GM19395 (cell line): ENCODE data around the gene RPS19.

ENCODE experiments used
- ATAC-seq: cut with Tn5 transposase; IDR thresholded peaks from one replicate; pipeline ENCODE4 v1.9.1; 2021; ENCODE audit warnings: mild to moderate bottlenecking, moderate library complexity; ENCODE audit not compliant: unreplicated experiment

RPS19 gene

DNA sequence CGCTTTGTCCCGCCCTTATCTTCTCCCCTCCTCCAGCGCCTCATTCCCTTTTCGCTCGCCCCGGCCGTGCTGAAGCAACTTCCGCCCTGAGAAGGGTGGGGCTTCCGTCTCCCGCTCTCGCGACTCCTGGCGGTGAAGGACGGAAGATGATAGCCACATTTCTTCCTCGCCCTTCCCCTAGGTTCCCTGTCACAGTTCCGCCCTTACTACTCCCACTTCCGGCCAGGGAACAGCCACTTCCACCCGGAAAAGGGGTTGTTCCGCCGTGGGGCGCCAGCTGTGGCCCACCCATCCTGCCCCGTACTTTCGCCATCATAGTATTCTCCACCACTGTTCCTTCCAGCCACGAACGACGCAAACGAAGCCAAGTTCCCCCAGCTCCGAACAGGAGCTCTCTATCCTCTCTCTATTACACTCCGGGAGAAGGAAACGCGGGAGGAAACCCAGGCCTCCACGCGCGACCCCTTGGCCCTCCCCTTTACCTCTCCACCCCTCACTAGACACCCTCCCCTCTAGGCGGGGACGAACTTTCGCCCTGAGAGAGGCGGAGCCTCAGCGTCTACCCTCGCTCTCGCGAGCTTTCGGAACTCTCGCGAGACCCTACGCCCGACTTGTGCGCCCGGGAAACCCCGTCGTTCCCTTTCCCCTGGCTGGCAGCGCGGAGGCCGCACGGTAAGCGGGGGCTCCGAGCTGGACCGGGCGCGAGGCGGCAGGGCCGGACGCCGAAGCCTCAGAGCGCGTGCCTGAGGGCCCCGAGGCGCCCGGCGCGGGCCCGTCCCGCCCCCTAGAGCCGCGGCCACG is at the start of gene RPS19:
Gene RPS19, plus strand, starts transcription at position 638 of the 801 bp plus-strand sequence. CDS start 520 bp downstream, outside the sequence.
- peak; percentile 78 for ATAC-seq

- ATAC-seq: no peak
Observed at GRCh38 chr19:41810301-41810700, 49.8 kb upstream of the RPS19 start.

- no peak for ATAC-seq
Observed at GRCh38 chr19:41811036-41811435, 49.0 kb upstream of the RPS19 start.

DNA sequence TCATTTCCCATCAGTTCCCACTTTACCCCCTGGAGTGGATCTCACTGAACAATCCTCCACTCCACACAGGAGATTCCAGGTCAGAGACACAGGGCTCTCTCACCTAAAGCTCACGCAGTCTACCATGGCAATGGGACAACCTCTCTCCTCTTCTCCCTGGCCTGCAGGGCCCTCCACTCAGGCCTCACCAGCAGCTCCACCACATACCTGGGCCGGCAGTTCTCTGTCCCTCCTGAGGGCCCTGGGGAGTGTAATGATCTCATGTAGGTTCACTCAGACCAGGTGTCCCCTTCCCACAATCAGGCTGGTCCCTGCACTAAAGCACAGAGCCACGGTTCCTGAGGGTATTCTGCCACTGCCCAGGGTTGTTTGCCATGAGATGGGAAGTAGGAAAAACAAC is 48.1 kb upstream of the RPS19 start:
- ATAC-seq: no peak

- no peak for ATAC-seq
Observed at GRCh38 chr19:41813911-41814310, 46.1 kb upstream of the RPS19 start.

- no peak for ATAC-seq
Observed at GRCh38 chr19:41815301-41815700, 44.8 kb upstream of the RPS19 start.

DNA sequence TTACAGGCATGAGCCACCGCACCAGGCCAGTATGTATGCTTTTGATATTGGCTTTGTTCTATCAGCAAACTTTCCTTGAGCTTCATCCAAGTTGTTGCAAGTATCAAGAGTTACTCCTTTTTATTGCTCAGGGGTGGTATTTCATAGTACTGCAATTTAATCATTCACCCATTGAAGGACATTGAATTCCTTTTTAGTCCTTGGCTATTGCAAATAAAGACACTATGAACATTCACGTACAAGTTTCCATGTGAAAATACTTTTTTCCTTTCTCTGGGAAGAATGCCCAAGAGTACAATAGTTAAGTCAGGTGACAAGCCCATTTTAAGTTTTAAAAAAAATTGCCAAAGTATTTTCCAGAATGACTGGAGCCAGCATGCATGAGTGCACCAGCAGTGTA is 43.3 kb upstream of the RPS19 start:
- no peak for ATAC-seq

GRCh38 chr19:41821003-41821735 is 38.9 kb upstream of the RPS19 start:
- ATAC-seq: no peak

GRCh38 chr19:41837981-41838708 is 21.9 kb upstream of the RPS19 start:
- no peak for ATAC-seq

DNA sequence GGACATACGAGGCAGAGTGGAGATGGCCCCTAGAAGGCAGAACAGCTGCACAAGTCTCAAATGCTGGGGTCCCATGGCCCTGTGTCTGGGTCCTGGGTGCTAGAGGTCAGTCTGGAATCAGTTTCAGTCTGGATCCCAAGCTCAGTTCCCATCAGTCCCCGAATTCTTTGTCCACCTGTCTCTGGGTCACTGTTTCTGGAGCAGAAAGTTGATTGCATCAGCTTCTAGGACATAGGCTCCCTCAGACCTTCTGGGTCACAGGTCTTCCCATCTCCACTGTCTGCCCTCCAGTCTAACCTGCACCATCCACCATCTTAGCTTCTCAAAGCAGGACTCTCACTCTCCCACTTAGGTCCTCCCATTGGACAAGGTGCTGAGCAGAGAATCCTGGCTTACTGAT is 20.8 kb upstream of the RPS19 start:
- no peak for ATAC-seq

DNA sequence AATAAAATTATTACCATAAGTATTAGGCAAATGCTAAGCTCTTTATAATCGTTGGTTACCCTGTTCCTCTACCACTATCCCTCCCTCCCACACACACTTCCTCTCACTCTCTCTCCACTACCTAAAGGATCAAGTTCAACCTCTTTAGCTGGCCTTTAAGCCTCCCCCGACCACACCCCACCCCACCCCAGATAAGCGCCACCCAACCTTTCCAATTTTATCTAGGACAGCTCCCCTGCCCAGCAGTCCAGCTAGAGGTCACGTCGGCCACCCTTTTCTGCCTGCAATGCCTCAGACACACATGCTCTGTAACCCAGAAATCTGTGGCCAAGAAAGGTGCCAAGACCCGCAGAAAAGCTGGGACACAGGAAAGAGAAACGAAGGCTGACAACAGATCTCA is 16.7 kb upstream of the RPS19 start:
- ATAC-seq: no peak

DNA sequence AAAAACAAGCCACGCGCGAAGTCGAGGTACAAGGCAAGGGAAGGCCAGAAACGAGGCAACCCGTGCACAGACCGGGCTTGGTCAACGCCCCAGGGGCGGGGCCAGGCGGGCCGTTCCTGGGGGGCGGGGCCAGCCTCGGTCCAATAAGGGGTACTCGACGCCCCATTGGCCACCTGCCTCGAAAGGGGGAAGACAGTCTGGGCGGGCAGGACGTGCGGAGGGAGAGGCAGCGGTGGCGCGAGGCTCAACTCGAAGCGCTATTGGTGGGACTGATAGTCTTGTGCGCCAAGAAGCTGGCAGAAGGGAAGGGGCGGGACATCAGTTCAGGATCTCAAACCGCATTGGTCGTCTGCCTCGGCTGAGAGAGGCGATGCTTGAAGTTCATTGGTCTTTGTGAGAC is 15.5 kb upstream of the RPS19 start, which contains the start of gene LYPD4:
Gene LYPD4, minus strand, starts transcription at position 83 of the 400 bp plus-strand sequence. CDS start 5,398 bp downstream, outside the sequence.
- ATAC-seq: no peak

DNA sequence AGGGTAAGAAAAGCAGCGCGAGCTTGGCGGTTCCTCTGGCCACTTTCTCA is 15.2 kb upstream of the RPS19 start, which contains the start of gene DMRTC2:
Gene DMRTC2, plus strand, starts transcription at position 42 of the 50 bp plus-strand sequence. CDS start 2,387 bp downstream, outside the sequence.
- no peak for ATAC-seq

DNA sequence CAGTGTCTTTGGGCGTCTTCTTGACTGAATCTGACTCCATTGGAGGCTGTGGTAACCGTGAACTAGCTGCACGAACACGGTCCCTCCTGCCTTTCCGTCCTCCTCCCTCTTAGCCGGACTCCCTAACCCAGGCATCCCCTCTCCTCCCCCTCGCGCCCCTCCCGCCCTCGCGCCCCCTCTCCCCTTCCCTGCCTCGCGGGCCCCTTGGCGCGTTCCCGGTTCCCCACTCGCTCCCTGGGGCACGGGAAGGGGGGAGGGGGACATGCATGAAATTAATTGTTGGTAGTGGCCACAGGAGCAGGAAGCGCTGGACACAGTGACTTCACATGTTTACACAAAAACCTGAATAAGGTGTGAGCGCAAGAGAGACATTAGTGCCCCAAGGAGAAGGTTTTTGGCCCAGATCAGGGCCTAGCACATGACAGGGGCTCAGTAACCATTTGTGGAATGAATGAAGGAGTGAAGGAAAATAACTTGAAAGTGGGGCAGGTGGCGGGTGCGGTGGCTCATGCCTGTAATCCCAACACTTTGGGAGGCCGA is 14.9 kb upstream of the RPS19 start:
- ATAC-seq: no peak

DNA sequence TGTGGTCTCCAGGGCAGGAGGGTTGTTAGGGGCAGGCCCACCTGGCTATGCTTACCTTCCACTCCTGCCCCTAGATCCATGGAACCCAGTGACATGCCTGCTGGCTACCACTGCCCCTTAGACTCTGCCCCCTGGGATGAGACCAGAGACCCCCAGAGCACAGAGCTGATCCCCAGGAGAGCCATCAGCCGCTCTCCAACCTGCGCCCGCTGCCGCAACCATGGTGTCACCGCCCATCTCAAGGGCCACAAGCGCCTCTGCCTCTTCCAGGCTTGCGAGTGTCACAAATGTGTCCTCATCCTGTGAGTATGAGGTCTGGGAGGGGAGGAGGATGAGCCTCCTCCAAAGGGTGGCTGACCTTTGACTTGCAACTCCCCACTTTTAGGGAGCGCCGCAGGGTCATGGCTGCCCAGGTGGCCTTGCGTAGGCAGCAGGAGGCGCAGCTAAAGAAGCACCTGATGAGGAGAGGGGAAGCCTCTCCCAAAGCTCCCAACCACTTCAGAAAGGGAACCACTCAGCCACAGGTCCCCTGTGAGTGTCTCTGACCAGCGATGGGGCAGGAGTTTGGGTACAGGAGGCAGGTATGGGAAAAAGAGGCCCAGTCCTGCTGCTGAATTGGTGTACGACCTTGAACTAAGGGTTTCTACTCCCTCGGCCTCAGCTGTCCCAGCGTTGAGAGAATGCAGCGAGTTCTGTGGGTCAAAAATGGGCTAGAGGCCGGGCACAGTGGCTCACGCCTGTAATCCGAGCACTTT is 12.5 kb upstream of the RPS19 start:
- no peak for ATAC-seq

DNA sequence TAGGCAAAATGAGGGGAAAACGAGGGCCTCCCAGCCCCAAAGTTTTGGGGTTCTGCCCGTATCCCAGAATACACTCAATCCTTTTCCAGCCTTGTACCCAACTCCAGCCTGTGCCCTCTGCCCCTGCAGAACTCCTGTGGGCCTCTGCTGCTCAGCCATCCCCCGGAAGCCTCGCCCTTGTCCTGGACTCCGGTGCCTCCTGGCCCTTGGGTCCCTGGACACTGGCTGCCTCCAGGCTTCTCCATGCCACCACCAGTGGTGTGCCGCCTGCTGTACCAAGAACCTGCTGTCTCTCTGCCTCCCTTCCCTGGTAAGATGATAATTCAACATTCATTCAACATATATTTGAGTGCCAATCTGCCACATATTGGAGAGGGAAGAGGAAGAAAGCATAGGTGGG is 11.4 kb upstream of the RPS19 start:
- ATAC-seq: no peak

DNA sequence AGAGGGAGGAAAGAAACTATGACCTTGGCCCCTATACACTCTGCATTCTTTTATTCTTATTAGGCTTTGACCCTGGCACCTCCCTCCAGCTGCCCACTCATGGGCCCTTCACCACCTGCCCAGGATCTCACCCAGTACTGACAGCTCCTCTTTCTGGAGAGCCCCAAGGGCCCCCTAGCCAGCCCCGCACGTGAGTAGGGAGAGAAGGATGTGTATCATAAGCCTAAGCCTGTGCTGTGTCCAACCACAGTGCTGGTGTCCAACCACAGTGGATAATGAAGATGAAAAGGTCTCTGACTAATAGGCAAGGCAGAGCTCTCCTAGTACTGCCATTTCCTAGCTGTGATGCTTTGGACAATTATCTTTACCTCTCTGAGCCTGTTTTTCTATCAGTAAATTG is 11.0 kb upstream of the RPS19 start:
- no peak for ATAC-seq

DNA sequence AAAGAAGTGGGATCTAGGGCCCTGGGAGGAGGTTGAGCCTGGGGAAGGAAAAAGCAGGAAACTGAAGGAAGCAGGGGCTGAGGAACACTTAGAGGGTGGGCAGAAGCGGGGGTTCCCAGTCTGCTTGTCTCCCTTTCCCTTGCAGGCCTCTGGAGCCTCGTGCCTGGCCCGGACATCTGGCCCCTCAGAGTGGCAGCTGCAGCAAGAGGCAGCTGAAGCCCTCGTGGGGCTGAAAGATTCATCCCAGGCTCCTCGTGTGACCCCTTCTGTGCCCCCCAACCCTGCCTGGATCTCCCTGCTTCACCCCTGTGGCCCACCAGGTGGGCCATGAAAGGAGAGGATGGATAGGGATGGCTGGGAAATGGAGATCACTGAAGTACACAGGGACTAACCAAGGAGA is 9.7 kb upstream of the RPS19 start:
- ATAC-seq: no peak

- no peak for ATAC-seq
Observed at GRCh38 chr19:41851456-41851855, 8.6 kb upstream of the RPS19 start.

DNA sequence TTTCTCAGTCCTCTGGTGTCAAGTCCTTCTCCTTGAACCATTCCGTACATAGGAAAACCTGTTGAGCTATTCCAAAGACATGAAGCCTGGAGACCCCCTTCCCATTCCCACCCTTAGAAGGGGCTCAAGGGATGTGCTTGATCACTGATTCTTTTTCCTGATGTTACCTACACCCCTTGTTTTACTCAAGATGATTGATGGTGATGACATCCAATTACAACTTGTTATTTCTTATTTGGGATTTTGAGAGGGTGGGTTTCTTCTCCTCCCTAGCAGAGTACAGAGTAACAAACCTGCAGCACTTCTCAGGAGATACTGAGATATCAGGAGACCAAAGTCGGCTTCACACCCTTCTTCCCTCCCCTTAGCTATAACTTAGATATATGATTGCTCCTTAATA is 6.7 kb upstream of the RPS19 start:
- ATAC-seq: no peak

DNA sequence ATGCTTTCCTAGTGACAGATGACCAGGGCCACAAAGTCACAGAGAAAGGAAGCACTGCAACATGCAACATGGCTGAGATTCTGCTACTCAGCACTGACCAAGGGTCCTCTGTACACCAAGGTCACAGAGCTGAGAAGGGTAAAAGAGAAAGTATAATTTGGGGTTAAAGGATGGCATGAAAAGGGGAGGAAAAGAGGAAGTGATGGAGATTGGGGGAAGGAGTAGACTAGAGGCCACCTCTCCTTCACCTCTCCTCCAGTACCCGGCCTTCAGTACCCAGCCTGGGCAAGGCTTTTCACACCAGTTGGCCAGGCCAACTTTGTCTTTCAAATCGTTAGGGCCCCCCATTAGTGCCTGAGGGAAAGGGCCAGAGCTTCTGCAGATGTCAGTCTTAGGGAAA is 6.3 kb upstream of the RPS19 start:
- no peak for ATAC-seq
